T-helper 2 cell treated with Interferon-gamma antibody and Interleukin-4, amounts not matched to agents 5 μg/mL and 100 μg/mL, for 36 hours (primary cell): ENCODE results near the gene PLCB1.
"Not testable (repeated sequence)": the region's sequence is repeated elsewhere in the genome, so short reads cannot be mapped to it uniquely, and the experiment has no call there.

Experiments
- DNase-seq: peaks from one replicate; pipeline ENCODE4 v3.0.0; 2021; ENCODE audit warnings: low spot score
- H3K27ac Mint-ChIP-seq: one replicate; pipeline ENCODE4 v1.8.0; 2021; ENCODE audit warnings: mild to moderate bottlenecking, mixed read lengths
- H3K27me3 Mint-ChIP-seq: one replicate; pipeline ENCODE4 v1.8.0; 2021; ENCODE audit warnings: low read depth, mixed read lengths
- H3K36me3 Mint-ChIP-seq: one replicate; pipeline ENCODE4 v1.8.0; 2021; ENCODE audit warnings: low read depth, mixed read lengths
- H3K4me1 Mint-ChIP-seq: one replicate; pipeline ENCODE4 v1.8.0; 2021; ENCODE audit warnings: low read depth, mixed read lengths
- H3K4me3 Mint-ChIP-seq: one replicate; pipeline ENCODE4 v1.8.0; 2022; ENCODE audit warnings: mild to moderate bottlenecking, moderate library complexity, mixed read lengths
- H3K9me3 Mint-ChIP-seq: one replicate; pipeline ENCODE4 v1.8.0; 2021; ENCODE audit warnings: mixed read lengths

Gene PLCB1

DNA sequence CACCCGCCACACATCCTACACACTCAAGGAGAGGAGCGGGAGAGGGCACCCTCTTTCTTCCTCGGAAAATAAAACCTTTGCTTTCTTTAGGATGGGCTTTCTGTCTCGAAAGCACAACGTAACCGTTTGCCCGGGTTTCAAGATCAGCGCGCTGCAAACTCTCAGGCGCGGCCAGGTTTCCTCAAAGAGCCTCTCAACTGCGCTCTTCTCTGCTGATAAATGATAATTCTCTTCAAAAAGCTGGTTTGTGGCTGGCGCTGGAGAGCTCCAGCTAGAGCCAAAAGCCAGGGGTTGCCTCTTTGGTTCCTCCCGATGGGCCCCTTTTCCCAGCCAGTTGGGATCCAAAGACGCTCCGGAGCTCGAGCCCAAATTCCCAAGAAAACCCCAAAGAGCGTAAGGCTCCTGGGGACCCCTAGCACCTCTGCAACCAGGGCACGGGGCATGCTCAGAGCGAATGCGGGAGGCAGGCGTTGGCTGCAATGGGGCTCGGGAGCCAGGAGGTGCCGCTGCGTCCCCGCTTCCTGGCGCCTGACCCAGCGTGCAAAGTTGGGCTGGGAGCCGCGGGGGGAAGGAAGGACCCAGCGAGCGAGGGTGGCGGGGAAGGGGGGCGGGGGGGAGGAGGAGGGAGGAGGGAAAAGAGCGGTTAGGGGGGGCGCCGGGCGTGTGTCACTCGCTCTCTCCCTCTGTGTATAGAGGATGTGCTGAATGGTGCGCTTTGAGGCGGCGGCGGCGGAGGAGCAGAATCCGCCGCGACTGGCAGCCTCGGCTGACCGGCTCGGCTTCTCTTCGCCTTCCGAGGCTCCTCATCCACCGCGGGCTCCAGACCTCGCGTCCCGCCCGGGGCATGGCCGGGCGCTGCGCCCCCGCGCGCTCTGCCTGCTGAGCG, at the start of gene PLCB1:
Gene PLCB1, plus strand, starts transcription at position 669 of the 886 bp plus-strand sequence. CDS start 386 bp downstream, outside the sequence.
- no peak within 1 kb of the TSS for H3K27ac Mint-ChIP-seq
- peaks cover 6% of the 10 kb centered on the region for H3K4me1 Mint-ChIP-seq
- peak within 1 kb of the TSS; percentile 77 for H3K4me3 Mint-ChIP-seq
- peaks cover 60% of the 10 kb centered on the region for H3K27me3 Mint-ChIP-seq
- H3K9me3 Mint-ChIP-seq = no peaks in the 10 kb centered on the region
- DNase-seq = peak; percentile 75
- H3K36me3 Mint-ChIP-seq = no peaks in the 10 kb centered on the region

GRCh38 chr20:8082989-8083388, 49.1 kb upstream of the PLCB1 start:
- H3K4me3 Mint-ChIP-seq = no peak overlapping the region
- H3K27ac Mint-ChIP-seq = no peak overlapping the region
- DNase-seq = no peak
- peaks cover 5% of the 10 kb centered on the region for H3K27me3 Mint-ChIP-seq
- no peaks in the 10 kb centered on the region for H3K4me1 Mint-ChIP-seq
- H3K36me3 Mint-ChIP-seq = no peaks in the 10 kb centered on the region
- no peaks in the 10 kb centered on the region for H3K9me3 Mint-ChIP-seq

DNA sequence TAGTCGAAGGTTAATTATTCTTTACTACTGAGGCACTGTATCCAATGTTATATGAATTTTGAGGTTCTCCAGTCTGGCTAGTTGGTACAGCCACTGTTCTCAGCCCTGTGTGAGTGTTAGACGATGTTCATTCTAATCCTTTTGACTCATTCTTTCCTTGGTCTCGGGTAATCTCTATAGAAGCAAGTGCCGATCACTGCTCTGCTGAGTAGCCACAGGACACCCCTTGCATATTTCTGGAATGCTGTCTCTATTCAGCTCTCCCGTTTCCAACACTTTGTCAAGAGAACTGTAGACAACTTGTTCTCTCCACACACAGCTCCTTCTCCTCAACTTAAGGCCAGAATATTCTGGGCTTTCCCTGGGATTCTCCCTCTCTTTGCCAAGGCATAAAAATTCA, 42.4 kb upstream of the PLCB1 start:
- Mint-ChIP-seq H3K4me1 (no peaks in the 10 kb centered on the region), H3K9me3 (no peaks in the 10 kb centered on the region), H3K36me3 (no peaks in the 10 kb centered on the region), H3K27me3 (peaks cover 8% of the 10 kb centered on the region), H3K27ac (no peak overlapping the region), H3K4me3 (no peak overlapping the region)
- no peak for DNase-seq

GRCh38 chr20:8094415-8094818, 37.6 kb upstream of the PLCB1 start:
- Mint-ChIP-seq H3K27me3 (no peaks in the 10 kb centered on the region), H3K9me3 (no peaks in the 10 kb centered on the region), H3K4me3 (no peak overlapping the region), H3K36me3 (no peaks in the 10 kb centered on the region), H3K4me1 (no peaks in the 10 kb centered on the region), H3K27ac (no peak overlapping the region)
- no peak for DNase-seq

DNA sequence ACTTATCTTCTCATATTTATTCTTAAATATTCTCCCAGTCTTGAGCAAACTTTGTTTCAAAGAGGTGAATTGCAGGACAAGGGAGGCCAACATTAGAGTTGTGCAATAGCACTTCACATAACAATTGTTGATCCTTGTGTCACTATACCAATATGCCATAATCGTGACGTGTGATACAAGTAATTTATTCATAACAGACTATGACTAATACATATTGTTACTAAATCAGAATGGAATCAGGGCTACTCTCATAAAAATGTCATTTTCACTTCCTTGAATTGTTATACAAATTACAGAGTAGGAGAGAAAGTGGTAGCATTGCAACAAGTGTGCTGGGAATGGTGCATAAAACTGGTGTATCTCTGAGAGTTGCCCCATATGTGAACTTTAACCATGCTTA, 37.2 kb upstream of the PLCB1 start:
- DNase-seq = no peak
- H3K27me3 Mint-ChIP-seq = no peaks in the 10 kb centered on the region
- H3K4me3 Mint-ChIP-seq = no peak overlapping the region
- H3K27ac Mint-ChIP-seq = no peak overlapping the region
- H3K36me3 Mint-ChIP-seq = no peaks in the 10 kb centered on the region
- no peaks in the 10 kb centered on the region for H3K4me1 Mint-ChIP-seq
- H3K9me3 Mint-ChIP-seq = no peaks in the 10 kb centered on the region

GRCh38 chr20:8095648-8096572, 36.2 kb upstream of the PLCB1 start:
- H3K27ac Mint-ChIP-seq = no peak overlapping the region
- H3K36me3 Mint-ChIP-seq = no peaks in the 10 kb centered on the region
- no peaks in the 10 kb centered on the region for H3K27me3 Mint-ChIP-seq
- no peaks in the 10 kb centered on the region for H3K9me3 Mint-ChIP-seq
- H3K4me3 Mint-ChIP-seq = no peak overlapping the region
- no peak for DNase-seq
- no peaks in the 10 kb centered on the region for H3K4me1 Mint-ChIP-seq

DNA sequence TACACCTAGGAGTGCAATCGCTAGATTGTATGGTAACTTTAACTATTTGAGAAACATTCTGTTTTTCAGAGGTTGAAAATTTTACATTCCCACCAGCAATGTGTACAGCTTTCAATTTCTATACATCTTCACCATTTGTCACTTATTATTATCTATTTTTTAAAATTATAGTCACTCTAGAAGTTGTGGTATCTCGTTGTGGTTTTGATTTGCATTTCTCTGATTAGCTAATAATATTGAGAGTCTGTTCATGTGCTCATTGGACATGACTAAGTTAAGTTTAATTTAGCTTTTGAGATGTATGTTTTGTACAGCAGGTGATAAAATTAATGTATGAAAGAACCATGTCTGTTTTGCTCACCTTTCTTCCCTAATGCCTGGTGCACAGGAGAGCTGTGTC, 34.8 kb upstream of the PLCB1 start:
- Mint-ChIP-seq H3K27me3 (no peaks in the 10 kb centered on the region), H3K4me3 (no peak overlapping the region), H3K4me1 (no peaks in the 10 kb centered on the region), H3K27ac (no peak overlapping the region), H3K36me3 (no peaks in the 10 kb centered on the region), H3K9me3 (no peaks in the 10 kb centered on the region)
- DNase-seq = no peak

DNA sequence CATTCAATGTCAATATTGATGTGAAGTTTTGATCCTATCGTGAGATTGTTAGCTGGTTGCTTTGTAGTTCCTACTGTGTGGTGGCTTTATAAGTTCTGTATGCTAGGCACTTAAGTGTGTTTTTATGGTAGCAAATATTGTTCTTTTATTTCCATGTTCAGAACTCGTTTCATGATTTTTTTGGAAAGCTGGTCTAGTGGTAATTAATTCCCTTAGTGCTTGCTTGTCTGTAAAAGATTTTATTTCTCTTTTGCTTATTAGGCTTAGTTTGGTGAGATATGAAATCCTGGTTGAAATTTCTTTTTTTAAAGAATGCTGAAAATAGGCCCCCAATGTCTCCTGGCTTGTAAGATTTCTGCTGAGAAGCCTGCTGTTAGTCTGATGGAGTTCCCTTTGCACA, 27.8 kb upstream of the PLCB1 start:
- Mint-ChIP-seq H3K4me3 (no peak overlapping the region), H3K27me3 (peaks cover 4% of the 10 kb centered on the region), H3K9me3 (peaks cover 16% of the 10 kb centered on the region), H3K4me1 (no peaks in the 10 kb centered on the region), H3K36me3 (no peaks in the 10 kb centered on the region), H3K27ac (no peak overlapping the region)
- DNase-seq = no peak

DNA sequence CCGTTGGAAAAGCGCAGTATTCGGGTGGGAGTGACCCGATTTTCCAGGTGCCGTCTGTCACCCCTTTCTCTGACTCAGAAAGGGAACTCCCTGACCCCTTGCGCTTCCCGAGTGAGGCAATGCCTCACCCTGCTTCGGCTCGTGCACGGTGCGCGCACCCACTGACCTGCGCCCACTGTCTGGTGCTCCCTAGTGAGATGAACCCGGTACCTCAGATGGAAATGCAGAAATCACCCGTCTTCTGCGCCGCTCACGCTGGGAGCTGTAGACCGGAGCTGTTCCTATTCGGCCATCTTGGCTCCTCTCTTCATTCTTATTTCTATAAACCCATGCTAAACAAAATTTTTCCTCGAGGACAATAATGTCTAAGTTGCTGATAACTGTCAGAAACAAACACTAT, 17.5 kb upstream of the PLCB1 start:
- H3K4me1 Mint-ChIP-seq, H3K36me3 Mint-ChIP-seq, H3K27me3 Mint-ChIP-seq, H3K9me3 Mint-ChIP-seq, DNase-seq, H3K27ac Mint-ChIP-seq, H3K4me3 Mint-ChIP-seq: not testable (repeated sequence)

GRCh38 chr20:8115436-8115835, 16.6 kb upstream of the PLCB1 start:
- no peak for DNase-seq
- Mint-ChIP-seq H3K4me1 (no peaks in the 10 kb centered on the region), H3K27ac (no peak overlapping the region), H3K9me3 (no peaks in the 10 kb centered on the region), H3K36me3 (no peaks in the 10 kb centered on the region), H3K27me3 (no peaks in the 10 kb centered on the region), H3K4me3 (no peak overlapping the region)

- Mint-ChIP-seq H3K9me3 (no peaks in the 10 kb centered on the region), H3K27me3 (no peaks in the 10 kb centered on the region), H3K4me1 (no peaks in the 10 kb centered on the region), H3K27ac (no peak overlapping the region), H3K4me3 (no peak overlapping the region), H3K36me3 (no peaks in the 10 kb centered on the region)
- no peak for DNase-seq
These were observed 15.8 kb upstream of the PLCB1 start for GRCh38 chr20:8116067-8116811.

- no peak overlapping the region for H3K27ac Mint-ChIP-seq
- no peak overlapping the region for H3K4me3 Mint-ChIP-seq
- H3K27me3 Mint-ChIP-seq = no peaks in the 10 kb centered on the region
- H3K4me1 Mint-ChIP-seq = no peaks in the 10 kb centered on the region
- DNase-seq = no peak
- no peaks in the 10 kb centered on the region for H3K36me3 Mint-ChIP-seq
- H3K9me3 Mint-ChIP-seq = no peaks in the 10 kb centered on the region
These were observed 14.4 kb upstream of the PLCB1 start for GRCh38 chr20:8117636-8118035.

GRCh38 chr20:8118039-8118438, 14.0 kb upstream of the PLCB1 start:
- Mint-ChIP-seq H3K27me3 (no peaks in the 10 kb centered on the region), H3K9me3 (no peaks in the 10 kb centered on the region), H3K27ac (no peak overlapping the region), H3K36me3 (no peaks in the 10 kb centered on the region), H3K4me1 (no peaks in the 10 kb centered on the region), H3K4me3 (no peak overlapping the region)
- DNase-seq = no peak

GRCh38 chr20:8118760-8119159, 13.3 kb upstream of the PLCB1 start:
- Mint-ChIP-seq H3K36me3 (no peaks in the 10 kb centered on the region), H3K4me1 (no peaks in the 10 kb centered on the region), H3K4me3 (no peak overlapping the region), H3K27me3 (no peaks in the 10 kb centered on the region), H3K9me3 (no peaks in the 10 kb centered on the region), H3K27ac (no peak overlapping the region)
- DNase-seq = no peak
